HG03469 (cell line): ENCODE measurements around the gene PTPRU.

Experiments used
- ATAC-seq: cut with Tn5 transposase; IDR thresholded peaks from one replicate; pipeline ENCODE4 v1.9.1; 2021; ENCODE audit warnings: mild to moderate bottlenecking, moderate library complexity, moderate number of reproducible peaks; ENCODE audit not compliant: unreplicated experiment

PTPRU gene

DNA sequence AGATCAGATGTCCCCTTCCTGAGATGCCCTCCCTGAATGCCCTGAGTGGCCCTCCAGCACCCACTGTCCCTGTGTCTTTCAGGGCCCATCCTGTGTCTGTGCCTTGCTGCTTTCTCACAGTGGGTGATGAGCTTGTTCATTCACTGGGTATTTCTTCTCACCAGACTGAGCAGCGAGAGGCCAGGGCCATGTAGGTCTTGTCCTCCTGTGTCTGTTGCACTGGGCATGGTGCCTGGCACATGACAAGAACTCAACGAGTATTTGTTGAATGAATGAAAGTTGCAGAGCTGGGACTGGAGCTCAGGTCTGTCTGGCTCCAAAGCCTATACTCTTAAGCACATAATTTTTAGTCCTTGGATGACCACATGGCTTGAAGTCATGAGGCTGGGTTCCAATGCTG lies 93.8 kb downstream of the PTPRU start:
- no peak for ATAC-seq

DNA sequence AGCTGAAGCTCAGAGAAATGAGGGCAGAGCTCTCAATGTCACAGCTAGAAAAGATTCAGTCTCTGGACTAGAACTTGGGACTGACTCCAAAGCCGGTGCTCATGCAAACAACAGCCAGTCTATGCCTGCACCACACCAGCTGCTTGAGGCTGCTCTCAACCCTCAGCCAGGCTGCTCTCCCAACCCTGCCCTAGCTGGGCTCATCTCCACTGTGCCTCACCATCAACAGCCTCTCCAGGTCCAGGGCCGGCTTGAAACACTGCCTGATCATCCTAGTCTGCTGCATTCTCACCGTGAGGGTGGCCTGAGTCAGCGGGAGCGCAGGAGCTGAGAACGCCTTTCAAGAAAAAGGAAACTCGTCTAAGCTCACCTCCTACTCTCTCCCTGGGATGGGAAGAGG lies 94.5 kb downstream of the PTPRU start:
- no peak for ATAC-seq

DNA sequence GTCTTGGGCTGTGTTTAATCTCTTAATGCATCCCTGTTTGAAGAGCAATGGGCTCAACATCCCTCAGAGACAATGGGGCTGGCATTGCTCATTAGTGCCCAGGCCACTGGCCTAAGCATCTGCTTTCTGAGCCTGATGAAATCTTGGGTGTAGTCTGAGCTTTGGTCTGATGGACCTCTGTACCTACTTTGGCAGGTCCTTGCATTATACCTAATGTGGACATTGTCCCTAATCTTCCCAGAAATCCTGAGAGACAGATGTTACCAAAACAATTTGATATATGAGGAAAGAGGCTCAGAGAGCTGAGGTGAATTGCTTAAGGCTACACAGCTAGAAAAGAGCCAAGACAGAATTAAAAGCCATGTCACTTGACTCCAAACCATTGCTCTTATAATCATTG lies 95.0 kb downstream of the PTPRU start:
- ATAC-seq = no peak

DNA sequence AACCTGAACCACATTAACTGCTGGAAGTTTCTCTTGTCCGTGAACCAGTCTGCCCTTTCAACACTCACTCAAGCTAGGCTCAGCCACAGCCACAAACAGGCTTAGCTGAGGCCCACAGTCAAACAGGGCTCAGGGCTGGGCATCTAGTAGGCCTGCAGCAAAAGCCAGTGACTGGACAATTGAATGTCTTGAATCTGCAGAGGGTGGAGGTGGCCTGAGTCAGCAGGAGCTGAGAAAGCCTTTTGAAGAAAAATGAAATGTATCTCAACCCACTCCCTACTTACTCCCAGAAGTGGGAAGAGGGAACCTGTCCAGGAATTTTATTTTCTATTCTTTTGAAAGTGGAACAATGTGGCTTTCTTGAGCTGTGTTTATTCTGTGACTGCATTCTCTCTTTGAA lies 95.4 kb downstream of the PTPRU start:
- no peak for ATAC-seq

DNA sequence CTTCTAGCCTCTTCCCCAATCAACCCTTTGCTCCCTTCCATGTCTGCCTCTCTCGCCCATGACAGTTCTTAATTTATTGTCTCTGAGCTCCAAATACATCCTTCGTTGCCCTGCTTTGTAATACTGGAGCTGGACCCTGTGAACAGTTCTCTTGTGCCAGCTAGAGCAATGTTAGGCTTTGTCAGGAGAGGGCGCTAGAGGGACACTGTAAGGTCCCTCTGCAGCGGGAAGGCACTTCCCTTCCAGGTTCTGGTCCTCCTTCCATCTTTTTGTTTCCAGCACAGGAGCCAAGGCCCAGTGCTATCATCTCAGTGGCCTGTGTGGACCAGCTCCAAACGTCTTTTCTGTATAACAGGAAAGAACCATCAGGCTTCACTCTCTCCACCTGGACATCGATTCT lies 95.9 kb downstream of the PTPRU start:
- ATAC-seq = no peak

DNA sequence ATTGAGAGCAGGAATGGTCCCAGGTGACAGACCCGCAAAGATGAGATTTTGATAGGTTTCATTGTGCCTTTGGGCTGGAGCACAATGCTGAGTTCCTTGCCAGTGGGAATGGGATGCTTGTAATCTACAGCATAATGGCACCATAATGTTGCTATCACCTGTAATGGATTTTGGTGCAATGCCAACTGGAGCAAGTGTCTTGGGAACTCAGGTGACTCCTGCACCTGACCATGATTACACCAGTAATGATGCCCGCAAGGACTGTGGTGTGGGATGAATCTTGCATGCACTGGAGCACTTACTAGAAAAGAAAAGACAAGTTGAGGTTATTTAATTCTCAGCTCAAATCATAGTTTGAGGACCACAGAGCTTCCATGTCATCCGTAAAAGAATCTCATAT lies 96.7 kb downstream of the PTPRU start:
- ATAC-seq = no peak

DNA sequence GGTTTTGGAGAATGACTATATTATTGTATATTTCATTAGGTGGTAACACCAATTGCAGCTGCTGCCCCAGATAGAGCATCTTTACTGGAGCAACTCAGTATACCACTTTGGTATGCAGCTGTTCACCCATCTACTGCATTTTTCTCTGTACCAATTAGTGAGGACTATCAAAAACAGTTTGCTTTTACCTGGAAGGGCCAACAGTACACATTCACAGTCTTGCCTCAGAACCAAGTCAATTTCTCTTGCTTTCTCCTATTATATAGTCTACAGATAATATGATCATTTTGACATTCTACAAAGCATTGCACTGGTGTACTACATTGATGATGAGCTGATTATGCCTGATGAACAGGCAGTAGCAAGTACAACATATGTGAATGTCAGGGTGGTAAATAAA lies 99.3 kb downstream of the PTPRU start:
- ATAC-seq = no peak

DNA sequence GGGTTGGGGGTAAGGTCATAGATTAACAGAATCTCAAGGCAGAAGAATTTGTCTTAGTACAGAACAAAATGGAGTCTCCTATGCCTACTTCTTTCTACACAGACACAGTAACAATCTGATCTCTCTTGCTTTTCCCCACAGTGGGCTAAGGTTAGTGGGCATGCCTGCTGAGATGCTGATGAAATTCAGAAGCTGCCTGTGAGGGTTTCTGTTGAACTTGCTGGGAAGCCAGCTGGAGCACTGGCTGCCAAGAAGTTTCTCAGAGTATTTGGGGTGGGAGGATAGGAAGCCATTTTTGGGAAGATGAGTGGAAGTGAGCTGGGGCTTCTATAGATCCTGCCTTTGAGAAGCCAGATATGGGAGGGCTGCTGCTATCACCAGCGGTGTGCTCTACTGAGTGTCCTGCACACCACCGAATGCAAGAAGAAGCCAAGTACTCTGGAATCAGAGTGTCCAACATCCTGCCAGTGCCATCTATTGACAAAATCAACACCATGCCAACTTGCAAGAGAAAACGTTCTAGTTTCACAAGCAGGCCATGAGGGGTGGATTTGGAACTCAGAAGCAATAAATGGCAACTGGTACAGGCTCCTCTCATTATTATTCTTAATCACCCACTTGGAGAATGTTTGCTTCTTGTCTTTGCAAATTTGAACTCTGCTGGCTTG lies 102.7 kb downstream of the PTPRU start:
- ATAC-seq = no peak

DNA sequence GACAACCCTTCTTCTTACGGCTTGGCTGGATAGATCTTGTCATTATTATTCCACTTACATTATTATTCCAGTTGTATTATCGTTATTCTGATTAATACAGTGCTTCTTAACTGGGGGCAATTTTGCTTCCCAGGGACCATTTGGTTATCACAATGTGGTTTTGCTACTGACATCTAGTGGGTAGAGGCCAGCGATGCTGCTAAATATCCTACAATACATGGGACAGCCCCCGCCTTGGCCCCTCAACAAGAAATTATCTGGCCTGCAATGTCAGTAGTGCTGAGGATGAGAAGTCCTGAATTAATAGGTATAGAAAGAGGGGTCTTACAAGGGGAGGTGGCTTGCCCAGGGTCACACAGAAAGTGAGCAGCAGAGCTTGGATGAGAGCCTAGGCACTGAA lies 105.6 kb downstream of the PTPRU start:
- no peak for ATAC-seq

DNA sequence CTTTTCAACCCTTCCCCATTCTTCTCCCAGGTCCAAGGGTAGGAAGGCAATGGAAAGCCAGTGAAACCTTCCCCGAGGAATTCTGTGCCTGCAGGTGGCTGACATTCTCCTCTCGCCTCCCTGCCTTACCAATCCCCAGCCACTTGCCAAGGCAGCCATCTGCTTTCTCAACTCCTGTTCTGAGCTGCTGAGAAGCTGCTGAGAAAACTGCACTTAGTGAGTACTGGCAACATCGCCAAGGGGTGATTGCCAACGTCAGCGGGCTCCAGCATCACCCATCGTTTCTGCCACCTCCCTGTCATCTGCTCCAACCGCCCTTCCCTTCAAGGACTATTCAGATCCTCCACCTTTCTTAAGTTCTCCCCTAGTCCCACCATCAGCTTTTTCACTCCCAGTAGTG lies 106.0 kb downstream of the PTPRU start:
- ATAC-seq = no peak

DNA sequence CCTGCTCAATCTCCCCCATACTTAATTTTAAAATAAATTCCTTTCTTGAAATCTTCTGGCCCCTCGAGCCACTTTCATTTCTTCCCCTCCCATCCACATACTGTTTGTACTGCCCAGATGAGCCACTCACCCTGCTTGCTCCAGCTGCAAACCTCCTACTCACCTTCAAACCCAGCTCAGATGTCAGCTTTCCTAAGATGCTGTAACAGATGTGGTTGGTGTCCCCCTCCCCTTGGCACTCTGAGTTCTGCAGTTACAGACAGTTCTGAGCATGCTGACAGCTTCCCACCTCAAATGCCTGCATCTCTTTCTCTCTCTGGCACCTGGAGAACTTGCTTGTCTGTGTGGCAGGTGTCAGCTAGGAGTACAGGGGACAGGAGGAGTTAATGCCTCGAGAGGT lies 106.7 kb downstream of the PTPRU start:
- no peak for ATAC-seq

DNA sequence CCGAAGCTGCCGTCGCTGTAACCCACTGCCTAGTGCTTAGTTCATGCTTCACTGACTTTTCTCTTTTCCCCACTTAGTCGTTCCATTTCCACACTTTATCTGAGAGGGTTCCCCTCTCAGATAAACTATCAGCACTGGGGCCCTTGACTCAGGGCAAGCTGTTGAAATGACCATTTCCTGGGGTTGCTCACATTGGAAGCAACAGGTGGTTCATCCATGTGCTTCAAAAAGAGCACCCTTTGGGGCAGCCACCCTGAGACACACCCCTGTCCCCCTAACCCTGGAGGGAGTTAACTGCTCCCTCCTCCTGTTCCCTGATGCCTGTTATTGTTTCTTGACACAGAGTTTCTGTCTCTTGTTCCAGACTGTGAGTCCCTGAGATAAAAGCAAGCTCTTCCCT lies 107.2 kb downstream of the PTPRU start:
- ATAC-seq = no peak

DNA sequence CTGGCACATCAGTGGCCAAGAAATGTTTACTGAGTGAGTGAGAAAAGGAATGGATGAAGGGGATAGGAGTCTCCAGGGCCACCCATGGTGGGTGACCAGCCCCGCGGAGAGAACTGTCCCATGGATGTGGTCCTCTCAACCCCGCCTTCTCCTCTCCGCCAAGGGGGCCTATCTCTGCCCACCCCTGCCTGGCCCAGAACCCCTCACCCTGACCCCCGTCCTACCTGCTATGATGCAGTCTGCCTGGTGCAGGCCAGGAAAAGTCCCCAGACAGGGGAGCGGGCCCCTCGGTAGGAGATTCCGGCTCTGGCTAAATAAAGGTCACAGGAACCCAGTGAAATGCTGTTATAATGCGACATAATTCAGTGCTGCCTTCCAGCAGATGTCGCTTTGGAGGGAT lies 107.6 kb downstream of the PTPRU start:
- ATAC-seq = no peak

DNA sequence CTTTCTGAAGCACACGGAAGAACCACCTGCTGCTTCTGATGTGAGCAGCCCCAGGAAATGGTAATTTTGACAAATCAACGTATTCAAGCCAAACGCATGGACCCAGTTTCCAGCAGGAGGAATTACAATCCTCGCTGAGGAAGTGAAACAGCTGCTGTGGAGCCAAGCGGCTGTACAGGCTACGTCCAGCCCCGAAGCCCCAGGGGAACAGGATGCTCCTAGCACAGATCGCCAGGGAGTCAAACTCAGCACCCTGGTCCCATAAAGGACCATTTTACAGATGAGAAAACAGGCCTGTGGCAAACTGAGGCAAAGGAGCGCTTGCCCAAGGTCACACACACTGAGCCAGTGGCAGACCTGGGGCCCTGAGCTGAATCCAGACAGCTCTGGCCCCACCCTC lies 108.0 kb downstream of the PTPRU start:
- no peak for ATAC-seq

DNA sequence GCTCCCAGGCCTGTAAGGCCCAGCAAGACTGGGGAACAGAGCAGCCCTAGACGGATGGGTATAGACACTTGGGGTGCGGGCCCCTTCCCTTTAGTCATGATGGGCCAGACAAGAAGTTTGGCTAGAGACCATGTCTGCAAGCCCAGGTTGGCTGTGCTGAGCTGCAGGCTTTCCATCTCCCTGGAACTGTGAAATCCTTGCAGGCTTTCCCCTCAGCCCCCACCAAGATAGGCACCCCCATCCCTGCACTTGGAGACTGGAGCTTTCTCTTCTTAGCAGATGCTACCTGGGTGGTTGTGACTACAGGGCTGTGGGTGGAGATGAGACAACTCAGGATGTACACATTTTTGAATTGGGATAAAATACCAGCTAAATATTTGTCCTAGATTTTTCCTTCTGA lies 110.3 kb downstream of the PTPRU start:
- no peak for ATAC-seq

DNA sequence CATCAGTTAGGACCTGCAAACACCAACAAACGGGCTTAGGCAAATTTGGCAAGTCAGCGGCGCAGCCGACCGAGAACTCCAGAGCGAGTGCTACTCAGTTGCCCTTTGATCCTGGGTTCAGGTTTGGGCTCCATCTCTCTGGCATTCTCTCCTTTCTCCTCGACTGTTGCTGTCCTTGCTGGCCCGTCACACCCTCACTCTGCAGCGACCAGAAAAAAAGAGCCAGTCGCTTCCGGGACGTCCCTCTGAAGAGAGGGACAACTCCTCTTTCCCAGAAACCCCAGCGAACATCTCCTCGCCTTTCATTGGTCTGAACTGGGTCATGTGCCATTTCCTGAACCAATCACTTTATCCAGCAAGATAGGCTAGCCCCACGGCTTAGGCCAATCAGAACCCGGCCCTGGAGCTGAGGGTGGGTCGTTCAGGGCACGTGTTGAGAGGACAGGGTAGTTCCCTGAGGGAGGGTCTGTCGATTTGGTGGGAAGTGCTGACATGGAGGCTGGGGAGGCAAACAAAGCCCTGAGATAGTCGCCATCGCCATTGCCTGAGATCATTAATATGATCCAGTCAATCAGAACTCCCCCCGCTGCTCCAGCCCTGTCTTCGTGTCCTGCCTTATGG lies 113.7 kb downstream of the PTPRU start:
- no peak for ATAC-seq

DNA sequence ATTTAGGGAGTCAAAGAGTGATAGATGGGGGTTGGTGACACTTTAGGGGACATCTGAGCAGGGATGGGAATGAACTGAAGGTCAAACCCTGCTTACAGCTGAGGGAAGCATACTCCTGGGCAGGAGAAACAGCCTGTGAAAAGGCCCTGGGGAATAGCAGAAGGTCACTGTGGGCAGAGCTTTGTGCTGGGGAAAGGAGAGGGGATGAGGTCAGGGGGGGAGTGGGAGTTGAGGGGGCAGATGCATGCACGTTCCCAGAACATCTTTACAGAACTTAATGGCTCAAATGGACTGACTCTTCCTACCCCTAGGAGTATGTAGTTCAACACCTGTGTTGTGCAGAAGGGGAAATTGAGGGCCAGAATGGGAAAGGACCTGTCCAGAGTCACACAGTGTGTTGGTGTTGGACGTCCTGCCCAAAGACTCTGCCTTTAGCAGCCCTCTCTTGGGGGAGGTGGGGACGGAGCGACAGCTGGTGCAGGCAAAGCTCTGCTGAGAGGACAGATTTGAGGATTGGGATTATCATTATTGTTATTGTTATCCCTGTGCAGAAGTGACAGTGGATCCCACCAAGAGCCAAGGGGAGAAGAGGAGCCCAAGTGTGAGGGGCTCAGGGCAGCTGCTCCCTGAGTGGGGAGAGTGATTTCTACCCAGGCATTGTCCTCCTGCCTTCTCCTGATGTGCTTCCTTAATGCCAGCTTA lies 116.5 kb downstream of the PTPRU start:
- ATAC-seq = no peak

DNA sequence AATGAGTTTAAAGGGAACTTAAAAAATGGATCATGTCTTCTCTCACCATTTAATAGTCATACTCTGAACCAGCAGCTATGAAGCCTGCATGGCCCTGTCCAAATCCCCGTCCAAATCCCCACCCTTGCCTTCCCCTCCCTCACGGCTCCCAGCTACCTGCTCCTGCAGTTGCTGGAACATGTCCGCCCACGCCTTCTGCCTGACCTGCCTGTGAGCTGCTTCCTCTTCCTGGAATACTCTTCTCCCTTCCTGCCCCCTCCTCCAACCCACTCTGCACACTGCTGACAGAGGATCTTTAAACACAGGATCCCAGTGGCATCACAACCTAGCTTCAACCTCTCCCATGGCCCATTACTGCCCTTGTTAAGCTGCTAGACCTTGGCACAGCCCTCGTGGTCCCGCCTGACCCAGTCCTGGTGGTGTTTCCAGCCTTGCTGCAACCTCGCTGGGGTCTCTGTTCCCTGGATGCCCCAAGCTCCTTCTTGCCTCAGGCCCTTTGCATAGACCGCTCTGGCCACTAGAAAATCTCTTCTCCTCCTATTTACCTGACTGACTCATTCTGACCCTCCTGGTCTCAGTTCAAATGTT lies 118.3 kb downstream of the PTPRU start:
- no peak for ATAC-seq

DNA sequence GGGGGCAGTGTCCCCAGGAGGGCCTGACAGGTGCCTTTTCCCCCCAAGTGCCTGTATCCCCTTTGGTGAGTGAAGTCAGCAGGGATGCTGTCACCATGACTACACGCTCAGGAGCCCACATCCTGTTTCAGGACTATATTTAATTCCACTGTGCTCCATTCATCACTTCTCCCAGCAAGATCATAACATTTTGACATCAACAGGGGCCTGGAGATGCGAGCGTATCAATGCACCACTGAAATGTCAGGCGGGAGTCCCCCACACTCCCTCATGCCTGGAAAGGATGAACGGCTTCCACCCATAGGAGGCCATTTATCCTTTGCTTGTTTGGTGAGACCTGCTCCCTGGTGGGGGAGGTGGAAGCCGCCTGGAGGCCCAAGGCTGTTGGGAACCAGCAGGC lies 119.1 kb downstream of the PTPRU start:
- ATAC-seq = no peak

DNA sequence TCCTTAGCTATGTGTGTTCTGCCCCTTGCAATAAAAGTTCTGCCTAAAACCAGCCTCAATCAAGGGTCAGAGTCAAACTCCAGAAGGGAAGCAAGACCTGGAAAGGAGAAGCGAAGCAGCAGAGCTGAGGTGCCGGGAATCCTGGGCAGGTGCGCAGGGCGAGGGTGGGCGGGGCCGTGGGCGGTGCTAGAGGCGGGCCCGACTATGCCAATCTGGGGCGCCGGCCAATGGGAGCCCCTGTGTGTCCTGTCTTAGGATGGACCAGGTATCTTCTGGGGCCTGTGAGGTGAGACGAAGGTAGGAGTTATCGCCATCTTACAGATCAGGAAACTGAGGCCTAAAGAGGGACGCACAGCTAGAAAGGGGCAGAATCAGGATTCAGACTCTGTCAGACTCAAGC lies 120.3 kb downstream of the PTPRU start:
- no peak for ATAC-seq

DNA sequence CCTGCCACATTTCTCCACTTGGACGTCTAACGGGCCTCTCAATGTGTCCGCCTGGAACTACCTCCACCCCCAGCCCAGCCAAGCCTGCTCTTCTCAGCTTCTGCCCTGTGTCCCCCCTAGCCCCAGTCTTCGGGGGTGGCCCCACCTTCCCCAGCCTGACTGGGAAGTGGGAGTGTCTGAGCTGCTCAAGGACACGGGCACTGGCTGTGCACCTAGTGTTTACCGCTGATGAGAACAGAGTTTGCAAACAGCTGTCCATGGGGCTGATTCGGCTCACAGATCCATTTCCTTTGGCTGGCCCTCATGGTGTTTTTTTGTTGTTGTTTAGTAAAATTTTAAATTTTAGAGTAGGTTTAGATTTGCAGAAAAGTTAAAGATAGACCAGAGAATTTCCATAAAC lies 121.1 kb downstream of the PTPRU start:
- no peak for ATAC-seq

DNA sequence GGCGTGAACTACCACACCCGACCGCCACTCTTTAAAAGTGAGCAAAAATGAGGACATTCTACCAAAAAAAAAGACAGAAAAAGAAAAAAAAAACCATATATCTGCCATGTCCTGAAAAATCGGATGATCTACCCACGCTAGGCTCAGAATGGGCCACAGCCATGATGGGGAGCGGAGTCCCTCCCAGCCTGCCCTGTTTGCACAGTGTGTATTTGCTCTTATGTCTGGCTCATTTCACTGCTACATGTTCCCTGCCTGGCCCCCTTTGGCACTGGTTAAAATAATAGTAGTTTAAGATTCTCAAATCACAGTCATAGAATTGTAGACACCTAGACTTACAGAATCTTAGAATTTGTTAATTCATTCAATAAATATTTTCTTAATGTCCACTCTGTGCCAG lies 121.9 kb downstream of the PTPRU start:
- ATAC-seq = no peak
